Measurements from ENCODE around the gene METTL26.

- TF ChIP-seq CTCF (IDR thresholded peaks at IDR 0.05): no peak
- no peak for TF ChIP-seq NR2C2 (CRISPR knock-in tag; IDR thresholded peaks at IDR 0.05)
- TF ChIP-seq NFE2L1 (CRISPR knock-in tag; IDR thresholded peaks at IDR 0.05): no peak
- TF ChIP-seq ELF4 (CRISPR knock-in tag; IDR thresholded peaks at IDR 0.05; ENCODE audit: low read depth): no peak
- TF ChIP-seq ATF2 (CRISPR knock-in tag; IDR thresholded peaks at IDR 0.05; ENCODE audit: borderline replicate concordance, low read depth): no peak
- no peak for TF ChIP-seq FOXJ3 (CRISPR knock-in tag; IDR thresholded peaks at IDR 0.05; ENCODE audit: borderline replicate concordance)
Observed at GRCh38 chr16:586645-587590, 49.2 kb downstream of the METTL26 start.

All from WTC11 (cell line).